RWPE1 (cell line): Measurements from ENCODE around the gene CDC34.

Experiments
- CTCF ChIA-PET: fragments of 350-600 bp; sonication (Branson Sonifier 250); formaldehyde crosslinking; extraction: SDS; loops from one replicate; lab custom pipeline; 2021; lab: Yijun Ruan, JAX
- POLR2A ChIA-PET: fragments of 400-600 bp; formaldehyde crosslinking; extraction: SDS; loops from one replicate; lab custom pipeline; 2020; ENCODE audit warnings: antibody characterized with exemption; ENCODE audit not compliant: low non-redundant PET; lab: Yijun Ruan, JAX
- DNase-seq: peaks from one replicate; pipeline ENCODE4 v3.0.0; 2012; ENCODE audit warnings: low spot score
- H3K27ac ChIP-seq: fragments of 450-650 bp; 2 replicates; pipeline ENCODE4 v1.5.1; 2017
- TF ChIP-seq, protein P1 (sequence below): fragments of 450-650 bp; conservative IDR thresholded peaks from 2 replicates; pipeline ENCODE4 v1.5.1; 2017; ENCODE audit warnings: low read depth, mild to moderate bottlenecking

Gene CDC34

DNA sequence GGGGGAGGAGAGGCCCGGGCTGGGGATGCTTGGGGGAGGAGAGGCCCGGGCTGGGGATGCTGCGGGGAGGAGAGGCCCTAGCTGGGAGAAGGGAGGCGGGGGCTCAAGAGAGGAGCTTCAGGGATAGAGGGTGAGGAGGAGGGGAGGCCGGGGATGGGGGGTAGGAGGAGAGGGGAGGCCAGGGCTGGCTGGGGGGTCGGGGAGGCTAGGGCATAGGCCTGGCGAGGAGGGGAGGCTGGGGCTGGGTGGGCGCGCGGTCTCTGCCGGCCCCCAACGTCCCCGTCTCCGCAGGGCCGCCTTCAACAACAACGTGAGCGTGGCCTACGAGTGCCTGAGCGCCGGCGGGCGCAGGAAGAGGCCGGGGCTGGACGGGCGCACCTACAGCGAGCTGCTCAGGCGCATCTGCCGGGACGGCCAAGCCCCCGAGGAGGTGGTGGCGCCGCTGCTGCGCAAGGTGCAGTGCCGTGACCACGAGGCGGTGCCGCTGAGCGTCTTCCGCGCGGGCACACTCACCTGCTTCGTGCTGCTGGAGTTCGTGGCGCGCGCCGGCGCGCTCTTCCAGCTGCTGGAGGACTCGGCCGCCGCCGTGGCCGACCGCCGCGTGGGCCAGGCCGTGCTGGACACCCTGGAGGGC, 12.8 kb upstream of the CDC34 start:
- ChIA-PET POLR2A (no interaction called here), CTCF (no interaction called here)
- no peak for DNase-seq
- no peak overlapping the region for H3K27ac ChIP-seq
- TF ChIP-seq, protein P1, sequence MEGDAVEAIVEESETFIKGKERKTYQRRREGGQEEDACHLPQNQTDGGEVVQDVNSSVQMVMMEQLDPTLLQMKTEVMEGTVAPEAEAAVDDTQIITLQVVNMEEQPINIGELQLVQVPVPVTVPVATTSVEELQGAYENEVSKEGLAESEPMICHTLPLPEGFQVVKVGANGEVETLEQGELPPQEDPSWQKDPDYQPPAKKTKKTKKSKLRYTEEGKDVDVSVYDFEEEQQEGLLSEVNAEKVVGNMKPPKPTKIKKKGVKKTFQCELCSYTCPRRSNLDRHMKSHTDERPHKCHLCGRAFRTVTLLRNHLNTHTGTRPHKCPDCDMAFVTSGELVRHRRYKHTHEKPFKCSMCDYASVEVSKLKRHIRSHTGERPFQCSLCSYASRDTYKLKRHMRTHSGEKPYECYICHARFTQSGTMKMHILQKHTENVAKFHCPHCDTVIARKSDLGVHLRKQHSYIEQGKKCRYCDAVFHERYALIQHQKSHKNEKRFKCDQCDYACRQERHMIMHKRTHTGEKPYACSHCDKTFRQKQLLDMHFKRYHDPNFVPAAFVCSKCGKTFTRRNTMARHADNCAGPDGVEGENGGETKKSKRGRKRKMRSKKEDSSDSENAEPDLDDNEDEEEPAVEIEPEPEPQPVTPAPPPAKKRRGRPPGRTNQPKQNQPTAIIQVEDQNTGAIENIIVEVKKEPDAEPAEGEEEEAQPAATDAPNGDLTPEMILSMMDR, result no peak

DNA sequence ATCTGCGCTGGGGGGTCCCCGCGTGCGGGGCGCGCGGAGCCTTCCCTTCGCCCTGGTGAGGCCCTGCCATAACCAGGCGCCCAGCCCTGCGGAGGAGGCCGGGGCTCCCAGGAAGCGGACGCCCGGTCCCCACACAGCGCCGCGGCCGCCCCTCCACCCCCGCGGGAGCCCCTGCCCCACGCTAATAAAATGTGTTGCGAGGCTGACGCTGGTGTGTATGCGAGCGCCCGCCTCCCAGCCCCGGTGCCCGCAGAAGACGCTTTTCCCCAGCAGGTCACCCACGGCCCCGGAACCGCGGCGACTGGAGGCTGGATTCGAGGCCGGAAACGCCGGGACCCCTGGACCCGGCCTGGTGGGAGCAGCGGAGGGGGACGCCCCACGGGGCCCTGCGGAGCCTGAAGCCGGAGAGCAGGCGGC, 12.1 kb upstream of the CDC34 start:
- POLR2A ChIA-PET, result no interaction called here

DNA sequence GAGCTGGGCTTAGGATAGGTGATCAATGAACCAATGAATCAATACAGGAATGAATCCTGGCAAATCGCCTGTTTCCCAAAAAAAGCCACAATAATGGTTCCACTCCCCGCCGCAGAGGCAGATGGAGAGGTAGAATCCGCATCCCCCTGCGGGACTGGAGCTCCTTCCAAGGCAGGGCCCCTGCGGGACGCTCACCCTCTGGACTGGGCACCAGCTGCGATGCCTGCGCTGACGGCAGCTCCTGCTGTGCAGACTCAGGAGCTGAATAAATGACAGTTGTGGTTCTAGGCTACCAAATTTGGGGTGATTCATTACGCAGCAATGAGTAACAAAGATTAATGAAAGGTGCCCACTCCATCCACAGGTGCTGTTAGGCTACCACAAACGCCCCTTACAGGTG, 8.8 kb upstream of the CDC34 start:
- DNase-seq, result no peak
- ChIA-PET CTCF (interaction anchor here (1.2 to 1.4 kb wide), 2 partner anchors 12 to 16 kb away, joined by 5 to 6 read pairs; no protein-coding TSS in a partner anchor), POLR2A (no interaction called here)
- H3K27ac ChIP-seq, result no peak overlapping the region
- TF ChIP-seq, protein P1, result no peak

More for the DNA sequence above, 12.1 kb upstream of the CDC34 start:
- TF ChIP-seq, protein P1, result no peak
- CTCF ChIA-PET, result no interaction called here
- no peak overlapping the region for H3K27ac ChIP-seq
- DNase-seq, result no peak

DNA sequence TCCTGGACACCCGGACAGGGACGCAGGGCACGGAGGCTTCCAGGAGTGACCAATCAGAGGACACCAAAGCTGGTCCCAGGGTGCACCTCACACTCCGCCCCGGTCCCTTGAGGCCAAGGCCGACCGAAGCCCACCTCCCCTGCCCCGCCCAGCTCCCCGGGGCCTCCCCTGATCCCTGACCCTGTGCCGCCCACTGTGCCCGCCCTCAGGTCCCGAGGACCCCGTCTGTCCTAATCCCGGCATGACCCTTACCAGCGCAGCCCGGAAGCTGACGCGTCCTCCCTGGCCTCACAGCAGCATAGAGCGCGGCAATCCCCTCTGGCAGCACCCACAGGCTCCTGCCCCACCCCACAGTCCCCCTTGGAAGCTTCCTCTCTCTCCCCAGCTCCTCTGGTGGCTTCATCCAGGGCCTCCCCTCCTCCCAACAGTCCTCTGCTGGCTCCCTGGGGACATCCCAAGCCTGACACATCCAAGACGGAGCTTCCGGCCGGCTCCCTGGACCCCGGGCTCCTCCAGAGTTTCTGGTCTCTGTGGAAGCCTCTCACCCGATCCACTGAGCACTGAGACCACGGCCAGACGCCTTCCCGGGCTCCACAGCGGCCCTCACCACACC, 7.4 kb upstream of the CDC34 start:
- H3K27ac ChIP-seq, result no peak overlapping the region
- TF ChIP-seq, protein P1, result no peak
- ChIA-PET POLR2A (no interaction called here), CTCF (interaction anchor here (0.6 to 0.9 kb wide), 2 partner anchors 13 to 60 kb away, joined by 3 read pairs; no protein-coding TSS in a partner anchor)
- no peak for DNase-seq

- POLR2A ChIA-PET, result no interaction called here
- no peak overlapping the region for H3K27ac ChIP-seq
- CTCF ChIA-PET, result no interaction called here
- TF ChIP-seq, protein P1, result no peak
- no peak for DNase-seq
Measured at GRCh38 chr19:525029-525428, 6.5 kb upstream of the CDC34 start.

- TF ChIP-seq, protein P1, result no peak
- H3K27ac ChIP-seq, result no peak overlapping the region
- ChIA-PET CTCF (interaction anchor here (0.7 kb wide), 1 partner anchor 102 kb away, joined by 5 read pairs; no protein-coding TSS in a partner anchor), POLR2A (interaction anchor here (0.6 kb wide), 1 partner anchor 158 kb away, joined by 12 read pairs; no protein-coding TSS in a partner anchor)
- no peak for DNase-seq
Measured at GRCh38 chr19:525857-526419, 5.6 kb upstream of the CDC34 start.
